ENCODE results near the gene PRG3. TPM values are rescaled to one million over a fixed set of nuclear protein-coding genes. Genes with fewer than 3 reads are reported as not detected.

Gene PRG3
- total and polyA plus RNA-seq, 8 donors = not detected

DNA sequence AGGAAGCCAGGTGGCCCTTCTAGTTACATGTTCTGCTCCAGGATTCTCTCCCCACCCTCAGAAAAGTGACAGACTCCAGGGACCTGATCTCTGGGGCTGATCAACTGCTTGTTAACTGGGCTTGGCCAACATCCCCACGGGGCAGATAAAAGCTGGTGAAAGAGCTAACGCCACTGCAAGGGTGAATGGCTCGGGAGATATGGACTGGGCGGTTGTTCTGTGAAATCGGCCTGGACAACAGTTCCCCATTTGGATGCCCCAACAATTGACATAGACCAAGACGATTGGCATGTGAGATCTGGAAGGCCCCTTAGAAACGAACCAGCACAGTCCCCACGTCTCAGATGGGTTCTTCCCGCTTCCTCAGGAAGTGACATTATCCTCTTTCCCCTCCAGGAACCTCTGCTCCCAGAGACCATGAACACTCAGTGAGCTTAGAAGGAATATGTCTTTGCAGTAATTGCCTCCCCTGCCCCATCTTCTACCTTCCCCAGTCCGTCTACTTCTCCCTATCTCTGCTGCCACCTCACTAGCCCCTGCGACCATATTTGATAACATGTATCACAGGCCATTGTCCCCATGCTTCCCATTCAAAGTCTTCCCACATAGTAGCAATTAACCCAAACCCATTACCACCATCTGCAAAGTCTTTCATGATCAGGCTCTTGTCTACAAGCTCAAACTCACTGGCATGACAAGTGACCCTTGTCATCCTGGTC, 15.1 kb upstream of the PRG3 start:
- Histone ChIP-seq H3K27ac (no peak overlapping the region), H3K9me3 (no peaks in the 10 kb centered on the region), H3K4me1 (no peaks in the 10 kb centered on the region), H3K4me3 (no peak overlapping the region), H3K36me3 (no peaks in the 10 kb centered on the region), H3K27me3 (no peaks in the 10 kb centered on the region)
- intact Hi-C loops (cut with DNase I; ENCODE audit: low total_unique reads) = no loop called here
- 79 to 83% (median 82%) methylated on average over 11 of the region's 11 CpGs for WGBS, 5 donors
- TF ChIP-seq EP300 (IDR thresholded peaks at IDR 0.05) = no peak
- no peak for TF ChIP-seq POLR2AphosphoS5 (IDR thresholded peaks at IDR 0.05)
- TF ChIP-seq, protein P1, sequence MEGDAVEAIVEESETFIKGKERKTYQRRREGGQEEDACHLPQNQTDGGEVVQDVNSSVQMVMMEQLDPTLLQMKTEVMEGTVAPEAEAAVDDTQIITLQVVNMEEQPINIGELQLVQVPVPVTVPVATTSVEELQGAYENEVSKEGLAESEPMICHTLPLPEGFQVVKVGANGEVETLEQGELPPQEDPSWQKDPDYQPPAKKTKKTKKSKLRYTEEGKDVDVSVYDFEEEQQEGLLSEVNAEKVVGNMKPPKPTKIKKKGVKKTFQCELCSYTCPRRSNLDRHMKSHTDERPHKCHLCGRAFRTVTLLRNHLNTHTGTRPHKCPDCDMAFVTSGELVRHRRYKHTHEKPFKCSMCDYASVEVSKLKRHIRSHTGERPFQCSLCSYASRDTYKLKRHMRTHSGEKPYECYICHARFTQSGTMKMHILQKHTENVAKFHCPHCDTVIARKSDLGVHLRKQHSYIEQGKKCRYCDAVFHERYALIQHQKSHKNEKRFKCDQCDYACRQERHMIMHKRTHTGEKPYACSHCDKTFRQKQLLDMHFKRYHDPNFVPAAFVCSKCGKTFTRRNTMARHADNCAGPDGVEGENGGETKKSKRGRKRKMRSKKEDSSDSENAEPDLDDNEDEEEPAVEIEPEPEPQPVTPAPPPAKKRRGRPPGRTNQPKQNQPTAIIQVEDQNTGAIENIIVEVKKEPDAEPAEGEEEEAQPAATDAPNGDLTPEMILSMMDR (IDR thresholded peaks at IDR 0.05) = no peak
- TF ChIP-seq POLR2A (IDR thresholded peaks at IDR 0.05) = no peak
- DNase-seq = no peak

DNA sequence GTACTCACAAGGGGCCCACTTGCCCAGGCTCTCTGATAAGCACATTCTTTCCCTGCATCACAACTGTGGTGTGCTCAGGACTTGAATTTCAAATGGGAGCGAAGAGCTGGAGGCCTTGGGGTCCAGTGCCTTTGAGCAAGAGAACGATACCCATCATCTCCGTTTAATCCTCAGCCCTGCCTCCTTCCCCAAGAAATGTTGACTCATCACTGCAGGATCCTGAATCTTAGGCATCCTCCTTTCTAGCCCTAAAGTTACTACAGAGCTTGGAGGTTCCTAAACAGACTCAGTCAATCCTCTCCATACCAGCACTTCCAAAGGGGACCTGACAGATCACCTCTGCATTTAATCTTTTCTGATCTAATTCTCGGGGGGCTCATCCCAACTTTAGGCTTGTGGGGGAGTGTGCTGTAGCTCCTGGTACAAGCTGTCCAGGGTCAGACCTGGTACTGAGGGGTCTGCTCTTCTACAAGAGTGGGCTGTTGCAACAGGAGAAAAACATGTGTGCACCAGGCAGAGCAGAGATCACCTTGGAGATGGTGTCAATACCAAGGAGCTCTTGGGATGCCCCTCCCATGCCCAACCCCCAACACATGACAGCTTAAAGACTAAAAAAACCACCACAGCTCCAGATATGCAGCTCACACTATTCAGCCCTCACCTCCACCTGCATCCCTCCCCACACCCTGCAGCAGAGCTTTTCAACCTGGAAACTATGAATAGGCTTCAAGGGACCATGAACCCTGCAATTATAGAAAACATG, 13.4 kb upstream of the PRG3 start:
- Histone ChIP-seq H3K27me3 (no peaks in the 10 kb centered on the region), H3K9me3 (no peaks in the 10 kb centered on the region), H3K36me3 (no peaks in the 10 kb centered on the region), H3K4me3 (no peak overlapping the region), H3K27ac (no peak overlapping the region), H3K4me1 (no peaks in the 10 kb centered on the region)
- intact Hi-C loops (cut with DNase I; ENCODE audit: low total_unique reads) = no loop called here
- 59 to 79% (median 74%) methylated on average over 4 of the region's 4 CpGs for WGBS, 5 donors
- no peak for DNase-seq
- TF ChIP-seq, protein P1 (IDR thresholded peaks at IDR 0.05) = no peak
- TF ChIP-seq POLR2AphosphoS5 (IDR thresholded peaks at IDR 0.05) (no peak), EP300 (IDR thresholded peaks at IDR 0.05) (no peak), POLR2A (IDR thresholded peaks at IDR 0.05) (no peak)

DNA sequence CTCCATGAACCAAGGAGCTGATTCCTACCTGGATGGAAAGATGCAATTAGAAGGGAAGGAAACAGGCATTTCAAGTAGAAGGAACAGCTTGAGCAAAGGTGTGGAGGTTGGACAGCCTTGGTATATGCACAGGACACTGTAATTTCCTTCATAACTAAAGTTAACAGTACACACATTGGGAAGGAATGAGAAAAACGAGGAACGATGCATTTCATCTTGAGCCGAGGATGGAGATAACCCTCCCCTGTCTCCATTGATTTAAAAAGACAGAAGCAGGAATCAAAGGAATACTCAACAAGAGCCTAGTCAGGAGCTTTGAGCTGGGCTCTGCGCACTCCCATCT, 11.8 kb upstream of the PRG3 start:
- H3K27ac ChIP-seq = no peak overlapping the region
- TF ChIP-seq POLR2A (IDR thresholded peaks at IDR 0.05) (no peak), EP300 (IDR thresholded peaks at IDR 0.05) (no peak), POLR2AphosphoS5 (IDR thresholded peaks at IDR 0.05) (no peak)
- TF ChIP-seq, protein P1 (IDR thresholded peaks at IDR 0.05) = no peak
- H3K4me3 ChIP-seq = no peak overlapping the region
- H3K9me3 ChIP-seq = no peaks in the 10 kb centered on the region
- intact Hi-C loops (cut with DNase I; ENCODE audit: low total_unique reads) = no loop called here
- H3K27me3 ChIP-seq = peaks cover 0 to 5% (median 0%) of the 10 kb centered on the region in 3 donors
- WGBS, 5 donors = 78 to 92% (median 87%) methylated on average over 4 of the region's 4 CpGs
- H3K4me1 ChIP-seq = no peaks in the 10 kb centered on the region
- H3K36me3 ChIP-seq = no peaks in the 10 kb centered on the region
- no peak for DNase-seq

DNA sequence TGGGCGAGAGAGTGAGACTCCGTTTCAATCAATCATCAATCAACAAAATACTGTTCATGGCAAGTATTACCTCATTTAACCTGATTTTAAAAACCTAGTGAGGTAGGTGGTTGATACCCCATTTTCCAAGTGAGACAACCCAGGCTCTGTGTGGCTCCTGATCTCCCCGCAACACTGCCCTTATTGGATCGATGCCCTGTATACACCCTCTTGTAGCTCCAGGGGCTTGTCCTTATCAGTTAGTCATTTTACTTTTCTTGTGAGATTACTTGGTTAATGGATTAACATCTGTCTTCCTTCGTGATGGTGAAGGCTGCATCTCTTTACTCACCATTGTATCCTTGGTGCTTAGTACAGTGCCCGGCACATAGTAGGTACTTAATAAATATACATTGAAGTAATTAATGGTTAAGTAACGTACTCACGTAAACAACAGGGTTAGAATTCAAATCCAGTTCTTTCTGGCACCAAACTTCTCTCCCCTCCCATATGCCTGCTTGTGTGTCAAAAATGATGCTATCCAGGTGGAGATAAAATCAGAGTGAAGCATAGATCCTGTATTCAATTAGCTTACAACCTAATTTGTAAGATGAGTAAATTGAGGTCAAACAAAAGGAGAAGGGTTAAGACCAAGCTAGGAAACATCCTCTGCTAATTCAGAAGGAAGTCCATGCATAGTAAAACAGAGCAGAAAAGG, 11.3 kb upstream of the PRG3 start:
- Histone ChIP-seq H3K9me3 (no peaks in the 10 kb centered on the region), H3K4me1 (no peaks in the 10 kb centered on the region), H3K27me3 (peaks cover 0 to 5% (median 0%) of the 10 kb centered on the region in 3 donors), H3K36me3 (no peaks in the 10 kb centered on the region), H3K27ac (no peak overlapping the region), H3K4me3 (no peak overlapping the region)
- TF ChIP-seq POLR2AphosphoS5 (IDR thresholded peaks at IDR 0.05) (no peak), POLR2A (IDR thresholded peaks at IDR 0.05) (no peak), EP300 (IDR thresholded peaks at IDR 0.05) (no peak)
- TF ChIP-seq, protein P1 (IDR thresholded peaks at IDR 0.05) = no peak
- intact Hi-C loops (cut with DNase I; ENCODE audit: low total_unique reads) = no loop called here
- no peak for DNase-seq
- 73 to 86% (median 77%) methylated on average over 8 of the region's 8 CpGs for WGBS, 5 donors

Data from stomach (tissue), 9 donors.